ENCODE data around the gene DCXR.

Gene DCXR

DNA sequence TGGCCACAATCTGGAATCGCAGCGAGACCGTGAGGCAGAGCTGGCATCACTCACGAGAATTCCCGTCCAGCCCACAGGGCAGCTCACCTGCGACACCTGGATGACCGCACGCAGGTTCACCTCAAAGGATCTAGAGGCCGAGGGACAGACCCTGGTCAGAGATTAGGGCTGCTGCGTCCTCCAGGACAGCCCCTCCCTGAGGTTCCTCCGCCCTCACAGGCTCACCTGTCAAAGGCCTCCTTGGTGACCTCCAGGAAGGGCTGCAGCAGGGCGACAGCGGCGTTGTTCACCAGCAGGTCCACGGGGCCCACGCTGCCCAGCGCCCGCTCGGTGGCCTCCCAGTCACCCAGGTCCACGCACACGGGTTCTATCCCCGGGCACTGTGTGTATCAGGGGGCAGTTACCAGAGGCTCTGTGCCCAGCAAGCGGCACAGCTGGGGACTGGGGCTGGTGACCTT lies 834 bp downstream of the DCXR start:
- H3K4me3 ChIP-seq (ENCODE audit: low read depth, low read length): peak overlapping the region; percentile 87
- DNase-seq (ENCODE audit: low read depth): no peak
- TF ChIP-seq, protein P1, sequence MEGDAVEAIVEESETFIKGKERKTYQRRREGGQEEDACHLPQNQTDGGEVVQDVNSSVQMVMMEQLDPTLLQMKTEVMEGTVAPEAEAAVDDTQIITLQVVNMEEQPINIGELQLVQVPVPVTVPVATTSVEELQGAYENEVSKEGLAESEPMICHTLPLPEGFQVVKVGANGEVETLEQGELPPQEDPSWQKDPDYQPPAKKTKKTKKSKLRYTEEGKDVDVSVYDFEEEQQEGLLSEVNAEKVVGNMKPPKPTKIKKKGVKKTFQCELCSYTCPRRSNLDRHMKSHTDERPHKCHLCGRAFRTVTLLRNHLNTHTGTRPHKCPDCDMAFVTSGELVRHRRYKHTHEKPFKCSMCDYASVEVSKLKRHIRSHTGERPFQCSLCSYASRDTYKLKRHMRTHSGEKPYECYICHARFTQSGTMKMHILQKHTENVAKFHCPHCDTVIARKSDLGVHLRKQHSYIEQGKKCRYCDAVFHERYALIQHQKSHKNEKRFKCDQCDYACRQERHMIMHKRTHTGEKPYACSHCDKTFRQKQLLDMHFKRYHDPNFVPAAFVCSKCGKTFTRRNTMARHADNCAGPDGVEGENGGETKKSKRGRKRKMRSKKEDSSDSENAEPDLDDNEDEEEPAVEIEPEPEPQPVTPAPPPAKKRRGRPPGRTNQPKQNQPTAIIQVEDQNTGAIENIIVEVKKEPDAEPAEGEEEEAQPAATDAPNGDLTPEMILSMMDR (IDR thresholded peaks at IDR 0.05; ENCODE audit: control insufficient read depth, extremely low read depth, insufficient read depth): peak; percentile 21; the same call in 1 of the 2 replicates

DNA sequence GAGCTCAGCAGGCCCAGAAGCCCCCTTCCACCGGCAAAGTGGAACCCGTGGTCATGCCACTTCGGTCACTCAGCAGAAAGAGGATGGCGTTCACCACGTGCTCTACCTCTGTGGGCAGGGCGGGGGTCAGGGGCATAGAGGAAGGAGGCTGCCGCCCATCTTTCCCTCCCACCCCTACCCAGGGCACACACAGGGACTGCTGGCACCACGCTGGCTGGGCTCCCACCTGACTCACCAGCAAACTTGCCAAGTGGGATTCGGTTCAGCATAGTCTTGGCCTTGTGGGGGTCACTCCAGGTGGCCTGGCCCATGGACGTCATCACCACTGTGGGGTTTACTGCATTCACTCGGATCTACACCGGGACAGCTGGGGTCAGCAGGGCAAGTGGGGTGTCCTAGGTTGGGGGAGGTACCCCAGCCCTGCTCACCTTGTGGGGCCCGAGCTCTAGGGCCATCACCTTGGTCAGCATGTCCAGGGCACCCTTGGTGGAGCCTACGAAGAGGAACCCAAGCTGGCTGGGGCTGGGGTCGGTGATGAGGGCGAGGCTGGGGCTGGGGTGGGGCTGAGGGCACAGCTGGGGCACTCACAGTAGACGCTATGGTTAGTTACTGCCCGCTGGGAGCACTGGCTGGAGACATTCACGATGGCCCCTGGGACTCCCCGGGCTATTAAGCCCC lies 1.4 kb downstream of the DCXR start:
- no peak for DNase-seq (ENCODE audit: low read depth)
- H3K4me3 ChIP-seq (ENCODE audit: low read depth, low read length): peak overlapping the region; percentile 87
- TF ChIP-seq, protein P1 (IDR thresholded peaks at IDR 0.05; ENCODE audit: control insufficient read depth, extremely low read depth, insufficient read depth): no peak

DNA sequence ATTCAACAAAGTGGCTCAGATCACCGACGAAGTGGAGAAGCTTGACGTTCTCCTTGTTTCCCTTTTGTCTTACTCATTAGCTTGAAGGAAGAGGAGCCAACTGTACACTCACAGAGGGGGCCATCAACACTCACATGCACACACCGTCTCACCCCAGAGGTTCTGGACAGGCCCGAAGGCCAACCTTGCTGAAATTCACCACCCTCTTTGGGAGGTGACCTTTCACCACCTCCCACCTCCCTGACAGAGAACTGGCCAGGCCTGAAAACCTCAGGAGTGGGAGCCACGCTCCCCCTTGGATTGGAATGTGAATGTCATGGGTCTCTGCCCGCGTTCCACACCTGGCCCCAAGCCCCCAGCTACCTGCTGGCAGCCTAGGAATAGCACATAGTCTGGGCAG lies 2.0 kb downstream of the DCXR start:
- DNase-seq (ENCODE audit: low read depth): no peak
- TF ChIP-seq, protein P1 (IDR thresholded peaks at IDR 0.05; ENCODE audit: control insufficient read depth, extremely low read depth, insufficient read depth): no peak
- no peak overlapping the region for H3K4me3 ChIP-seq (ENCODE audit: low read depth, low read length)

DNA sequence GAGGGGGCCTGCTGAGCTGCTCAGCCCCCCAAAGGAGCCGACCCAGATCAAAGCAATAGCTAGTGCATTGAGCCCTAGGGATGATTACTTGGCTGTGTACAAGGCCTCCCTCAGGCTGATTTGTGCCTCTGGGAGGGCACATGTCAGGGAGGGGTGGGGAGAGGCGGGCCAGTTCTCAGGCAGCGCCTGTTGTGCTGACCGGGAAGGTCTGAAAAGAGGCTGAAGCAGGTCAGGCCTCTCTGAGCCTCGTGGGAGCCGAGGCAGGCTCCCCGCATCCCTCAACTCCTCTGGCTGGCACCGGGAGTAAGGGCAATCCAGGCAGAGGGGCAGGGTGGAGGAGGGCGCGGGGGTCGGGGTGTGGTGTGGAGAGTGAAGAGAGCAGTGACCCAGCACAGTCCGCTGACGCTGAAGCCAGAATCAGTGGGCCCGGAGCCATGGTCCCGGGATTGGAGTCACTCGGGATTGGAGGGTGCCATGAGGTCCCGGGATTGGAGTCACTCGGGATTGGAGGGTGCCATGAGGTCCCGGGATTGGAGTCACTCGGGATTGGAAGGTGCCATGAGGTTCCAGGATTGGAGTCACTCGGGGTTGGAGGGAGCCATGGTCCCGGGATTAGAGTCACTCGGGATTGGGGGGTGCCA lies 3.0 kb downstream of the DCXR start:
- H3K4me3 ChIP-seq (ENCODE audit: low read depth, low read length): no peak overlapping the region
- TF ChIP-seq, protein P1 (IDR thresholded peaks at IDR 0.05; ENCODE audit: control insufficient read depth, extremely low read depth, insufficient read depth): no peak
- no peak for DNase-seq (ENCODE audit: low read depth)

DNA sequence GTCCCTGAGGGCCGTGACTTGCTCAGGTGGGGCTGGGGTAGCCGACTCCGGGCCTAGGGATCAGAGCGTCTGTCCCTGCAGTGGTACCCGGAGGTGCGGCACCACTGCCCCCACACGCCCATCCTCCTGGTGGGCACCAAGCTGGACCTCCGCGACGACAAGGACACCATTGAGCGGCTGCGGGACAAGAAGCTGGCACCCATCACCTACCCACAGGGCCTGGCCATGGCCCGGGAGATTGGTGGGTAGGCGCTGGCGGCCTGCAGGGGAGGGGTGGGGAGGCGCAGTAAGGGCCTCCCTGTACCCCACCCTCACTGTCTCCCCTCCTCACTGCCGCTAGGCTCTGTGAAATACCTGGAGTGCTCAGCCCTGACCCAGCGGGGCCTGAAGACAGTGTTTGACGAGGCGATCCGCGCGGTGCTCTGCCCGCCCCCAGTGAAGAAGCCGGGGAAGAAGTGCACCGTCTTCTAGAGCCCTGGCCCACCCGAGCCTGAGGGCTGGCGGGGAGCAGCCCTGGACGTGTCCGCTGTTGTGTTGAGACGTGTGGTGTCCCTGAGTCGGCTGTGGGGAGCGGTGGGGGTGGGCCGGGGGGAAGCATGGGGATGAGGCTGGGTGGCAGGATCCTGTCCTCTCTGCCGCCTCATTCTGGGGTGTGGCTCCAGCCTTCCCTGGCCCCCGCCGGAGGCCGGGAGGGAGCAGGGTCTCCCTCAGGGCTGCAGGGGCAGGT lies 4.0 kb downstream of the DCXR start:
- no peak overlapping the region for H3K4me3 ChIP-seq (ENCODE audit: low read depth, low read length)
- TF ChIP-seq, protein P1 (IDR thresholded peaks at IDR 0.05; ENCODE audit: control insufficient read depth, extremely low read depth, insufficient read depth): no peak
- DNase-seq (ENCODE audit: low read depth): no peak

DNA sequence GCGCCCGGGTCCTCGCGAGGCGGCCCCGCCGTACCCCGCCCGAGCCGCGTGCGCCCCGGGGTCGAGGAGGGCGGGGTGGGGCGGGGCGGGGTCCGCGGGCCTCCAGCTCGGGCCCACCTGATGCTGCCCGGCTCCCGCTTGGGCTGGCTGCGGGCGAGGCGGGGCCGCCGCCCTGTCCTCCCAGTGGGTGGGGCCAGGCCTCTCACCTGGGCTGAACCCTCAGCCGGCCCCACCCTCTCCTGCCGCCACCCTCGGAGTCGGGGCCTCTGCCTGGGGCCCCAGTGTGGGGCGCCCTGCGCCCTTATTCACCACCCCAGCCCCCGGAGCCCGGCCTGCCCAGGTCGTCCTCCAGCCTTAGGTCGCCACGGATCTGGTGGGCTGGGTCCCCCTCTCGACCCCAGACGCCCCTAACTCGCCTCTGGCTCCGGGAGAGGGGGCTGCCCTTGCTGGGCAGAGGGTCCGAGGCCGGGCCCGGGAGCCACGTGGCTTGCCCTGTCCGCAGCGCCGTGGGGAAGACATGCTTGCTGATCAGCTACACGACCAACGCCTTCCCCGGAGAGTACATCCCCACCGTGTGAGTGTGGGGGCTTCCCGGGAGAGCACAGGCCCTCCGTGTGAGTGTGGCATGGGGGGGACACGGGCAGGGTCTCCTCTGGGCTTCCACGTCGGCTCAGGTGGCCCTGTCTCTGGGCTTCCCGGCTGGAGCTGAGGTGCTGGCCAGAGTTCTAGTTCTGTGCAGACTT lies 5.4 kb downstream of the DCXR start:
- peak overlapping the region; percentile 78 for H3K4me3 ChIP-seq (ENCODE audit: low read depth, low read length)
- no peak for DNase-seq (ENCODE audit: low read depth)
- TF ChIP-seq, protein P1 (IDR thresholded peaks at IDR 0.05; ENCODE audit: control insufficient read depth, extremely low read depth, insufficient read depth): no peak
